Measurements from ENCODE around the gene RFT1.

DNA sequence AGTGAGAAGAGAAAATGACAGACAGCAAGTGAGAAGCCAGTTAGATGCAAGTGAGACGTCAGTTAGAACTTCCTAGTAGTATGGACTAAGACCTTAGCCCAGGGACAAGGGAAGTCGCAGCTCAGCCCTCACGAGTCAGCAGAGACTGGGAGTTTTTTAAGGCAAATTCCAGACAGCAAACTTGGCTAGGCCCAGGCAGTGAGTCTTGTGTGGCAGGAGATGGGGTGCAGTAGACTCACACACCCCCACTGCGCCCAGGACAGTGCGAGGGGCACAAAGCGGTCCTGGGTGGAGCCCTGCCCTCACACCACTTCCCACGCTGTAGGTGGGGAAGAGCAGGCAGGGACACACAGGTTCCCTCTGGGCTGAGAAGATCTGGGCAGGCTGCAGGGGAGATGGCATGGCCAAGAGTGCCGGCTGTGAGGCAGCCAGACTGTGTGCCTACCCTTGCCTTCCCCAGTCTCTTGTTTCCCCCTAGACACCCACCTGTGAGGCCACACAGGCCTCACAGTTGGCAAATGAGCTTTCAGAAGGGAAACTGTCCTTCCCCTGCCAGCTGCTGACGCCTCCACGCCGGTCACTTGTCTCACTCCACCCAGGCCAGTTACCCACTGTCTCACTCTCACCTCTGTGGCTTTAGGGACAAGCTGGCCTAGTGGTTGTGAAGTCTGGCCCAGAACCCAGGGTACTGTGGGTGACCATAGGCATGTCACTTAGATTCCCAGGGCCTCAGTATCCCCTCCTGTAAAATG lies 17.1 kb upstream of the RFT1 start:
- TF ChIP-seq, protein P1, sequence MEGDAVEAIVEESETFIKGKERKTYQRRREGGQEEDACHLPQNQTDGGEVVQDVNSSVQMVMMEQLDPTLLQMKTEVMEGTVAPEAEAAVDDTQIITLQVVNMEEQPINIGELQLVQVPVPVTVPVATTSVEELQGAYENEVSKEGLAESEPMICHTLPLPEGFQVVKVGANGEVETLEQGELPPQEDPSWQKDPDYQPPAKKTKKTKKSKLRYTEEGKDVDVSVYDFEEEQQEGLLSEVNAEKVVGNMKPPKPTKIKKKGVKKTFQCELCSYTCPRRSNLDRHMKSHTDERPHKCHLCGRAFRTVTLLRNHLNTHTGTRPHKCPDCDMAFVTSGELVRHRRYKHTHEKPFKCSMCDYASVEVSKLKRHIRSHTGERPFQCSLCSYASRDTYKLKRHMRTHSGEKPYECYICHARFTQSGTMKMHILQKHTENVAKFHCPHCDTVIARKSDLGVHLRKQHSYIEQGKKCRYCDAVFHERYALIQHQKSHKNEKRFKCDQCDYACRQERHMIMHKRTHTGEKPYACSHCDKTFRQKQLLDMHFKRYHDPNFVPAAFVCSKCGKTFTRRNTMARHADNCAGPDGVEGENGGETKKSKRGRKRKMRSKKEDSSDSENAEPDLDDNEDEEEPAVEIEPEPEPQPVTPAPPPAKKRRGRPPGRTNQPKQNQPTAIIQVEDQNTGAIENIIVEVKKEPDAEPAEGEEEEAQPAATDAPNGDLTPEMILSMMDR (IDR thresholded peaks at IDR 0.05; ENCODE audit: low read depth, low read length, poor library complexity, severe bottlenecking) = no peak
- TF ChIP-seq EZH2phosphoT487 (IDR thresholded peaks at IDR 0.05; ENCODE audit: borderline replicate concordance, low read length) = no peak

All from DOHH2 (cell line).